ENCODE data around the gene UBXN7.
"Not testable (repeated sequence)": the region's sequence is repeated elsewhere in the genome, so short reads cannot be mapped to it uniquely, and the experiment has no call there.

The UBXN7 gene

DNA sequence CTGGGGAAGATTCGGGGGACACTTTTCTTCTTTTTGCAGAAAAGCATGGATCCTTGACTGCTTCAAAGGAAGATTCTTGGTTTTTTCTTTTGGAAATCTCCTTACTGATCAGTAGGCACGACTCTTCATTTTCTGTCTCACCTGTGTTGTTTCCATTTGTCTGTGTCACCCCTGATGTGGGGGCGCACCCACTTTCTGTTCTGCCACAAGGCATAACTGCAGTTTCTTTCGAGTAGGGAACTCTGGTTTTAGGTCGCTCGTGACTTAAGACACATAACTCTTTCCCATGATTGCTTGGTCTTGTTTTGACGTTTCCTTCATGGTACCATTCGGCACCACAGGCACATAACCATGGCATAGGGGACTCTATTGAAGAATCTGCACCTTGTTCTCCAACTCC is 40.1 kb upstream of the UBXN7 start:
- H3K27ac ChIP-seq (ENCODE audit: extremely low read depth, low read depth, low read length) = no peak overlapping the region
- no peak for TF ChIP-seq ZNF629 (tag by site-specific recombination; IDR thresholded peaks at IDR 0.05)
- no peak for TF ChIP-seq SALL2 (tag by site-specific recombination; IDR thresholded peaks at IDR 0.05; ENCODE audit: borderline replicate concordance)
- no peak for TF ChIP-seq ZNF514 (tag by site-specific recombination; IDR thresholded peaks at IDR 0.05)
- TF ChIP-seq ZNF596 (tag by site-specific recombination; IDR thresholded peaks at IDR 0.05) = no peak
- no peak for TF ChIP-seq ZNF548 (tag by site-specific recombination; IDR thresholded peaks at IDR 0.05)
- TF ChIP-seq, protein P1, sequence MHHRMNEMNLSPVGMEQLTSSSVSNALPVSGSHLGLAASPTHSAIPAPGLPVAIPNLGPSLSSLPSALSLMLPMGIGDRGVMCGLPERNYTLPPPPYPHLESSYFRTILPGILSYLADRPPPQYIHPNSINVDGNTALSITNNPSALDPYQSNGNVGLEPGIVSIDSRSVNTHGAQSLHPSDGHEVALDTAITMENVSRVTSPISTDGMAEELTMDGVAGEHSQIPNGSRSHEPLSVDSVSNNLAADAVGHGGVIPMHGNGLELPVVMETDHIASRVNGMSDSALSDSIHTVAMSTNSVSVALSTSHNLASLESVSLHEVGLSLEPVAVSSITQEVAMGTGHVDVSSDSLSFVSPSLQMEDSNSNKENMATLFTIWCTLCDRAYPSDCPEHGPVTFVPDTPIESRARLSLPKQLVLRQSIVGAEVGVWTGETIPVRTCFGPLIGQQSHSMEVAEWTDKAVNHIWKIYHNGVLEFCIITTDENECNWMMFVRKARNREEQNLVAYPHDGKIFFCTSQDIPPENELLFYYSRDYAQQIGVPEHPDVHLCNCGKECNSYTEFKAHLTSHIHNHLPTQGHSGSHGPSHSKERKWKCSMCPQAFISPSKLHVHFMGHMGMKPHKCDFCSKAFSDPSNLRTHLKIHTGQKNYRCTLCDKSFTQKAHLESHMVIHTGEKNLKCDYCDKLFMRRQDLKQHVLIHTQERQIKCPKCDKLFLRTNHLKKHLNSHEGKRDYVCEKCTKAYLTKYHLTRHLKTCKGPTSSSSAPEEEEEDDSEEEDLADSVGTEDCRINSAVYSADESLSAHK (tag by site-specific recombination; IDR thresholded peaks at IDR 0.05) = no peak
- TF ChIP-seq ZSCAN16 (tag by site-specific recombination; IDR thresholded peaks at IDR 0.05) = no peak
- TF ChIP-seq BCL11A (tag by site-specific recombination; IDR thresholded peaks at IDR 0.05; ENCODE audit: low read depth) = no peak
- no peak for TF ChIP-seq ZNF600 (tag by site-specific recombination; IDR thresholded peaks at IDR 0.05)
- TF ChIP-seq ZNF23 (tag by site-specific recombination; IDR thresholded peaks at IDR 0.05; ENCODE audit: borderline replicate concordance) = no peak
- TF ChIP-seq ZIC2 (tag by site-specific recombination; IDR thresholded peaks at IDR 0.05) = no peak
- no peak for TF ChIP-seq ZBTB7A (tag by site-specific recombination; IDR thresholded peaks at IDR 0.05; ENCODE audit: low read depth)
- TF ChIP-seq ZNF843 (tag by site-specific recombination; IDR thresholded peaks at IDR 0.05) = no peak
- POLR2A ChIA-PET = no interaction called here

DNA sequence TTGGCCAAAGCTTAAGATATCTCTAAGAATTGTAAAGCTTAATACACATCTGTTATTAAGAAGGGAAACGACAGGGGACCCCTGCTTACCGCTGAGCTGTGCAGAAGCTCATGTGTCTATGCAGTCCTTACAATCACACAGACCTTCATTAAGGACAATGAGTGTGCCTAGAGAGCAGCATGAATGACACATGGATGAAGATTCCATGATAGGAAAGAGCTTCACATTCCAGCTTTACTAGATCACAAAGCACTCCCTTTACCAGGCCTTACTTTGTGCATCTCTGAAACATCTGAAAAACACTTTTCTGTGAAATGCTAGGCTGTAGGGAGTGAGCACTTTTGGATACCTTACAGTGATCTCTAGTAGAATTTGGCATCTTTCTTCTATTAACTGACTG is 39.3 kb upstream of the UBXN7 start:
- Histone ChIP-seq H3K27ac (ENCODE audit: extremely low read depth, low read depth, low read length) (no peak overlapping the region), H3K4me1 (ENCODE audit: control insufficient read depth, insufficient read depth, low read length) (no peaks in the 10 kb centered on the region), H3K9me3 (ENCODE audit: control insufficient read depth, insufficient read depth, low read depth, low read length) (no peaks in the 10 kb centered on the region), H3K36me3 (ENCODE audit: control insufficient read depth in 2 of 2, insufficient read depth in 1 of 2, low read length in 2 of 2) (peaks cover 3 to 55% of the 10 kb centered on the region in 2 experiments; a peak in 2 of 3 replicates), H3K4me3 (ENCODE audit: low read depth, low read length) (no peak overlapping the region)
- TF ChIP-seq ZNF184 (tag by site-specific recombination; IDR thresholded peaks at IDR 0.05) (no peak), ZNF530 (tag by site-specific recombination; IDR thresholded peaks at IDR 0.05; ENCODE audit: low read depth) (no peak), ZNF416 (tag by site-specific recombination; IDR thresholded peaks at IDR 0.05) (no peak), ZNF24 (tag by site-specific recombination; IDR thresholded peaks at IDR 0.05) (no peak), ZNF302 (tag by site-specific recombination; IDR thresholded peaks at IDR 0.05; ENCODE audit: low read depth) (no peak), ZNF350 (tag by site-specific recombination; IDR thresholded peaks at IDR 0.05) (no peak), PRDM1 (tag by site-specific recombination; IDR thresholded peaks at IDR 0.05) (no peak), OVOL3 (tag by site-specific recombination; IDR thresholded peaks at IDR 0.05) (no peak), ZNF785 (tag by site-specific recombination; IDR thresholded peaks at IDR 0.05) (no peak), ZSCAN16 (tag by site-specific recombination; IDR thresholded peaks at IDR 0.05) (no peak)
- TF ChIP-seq, protein P2, sequence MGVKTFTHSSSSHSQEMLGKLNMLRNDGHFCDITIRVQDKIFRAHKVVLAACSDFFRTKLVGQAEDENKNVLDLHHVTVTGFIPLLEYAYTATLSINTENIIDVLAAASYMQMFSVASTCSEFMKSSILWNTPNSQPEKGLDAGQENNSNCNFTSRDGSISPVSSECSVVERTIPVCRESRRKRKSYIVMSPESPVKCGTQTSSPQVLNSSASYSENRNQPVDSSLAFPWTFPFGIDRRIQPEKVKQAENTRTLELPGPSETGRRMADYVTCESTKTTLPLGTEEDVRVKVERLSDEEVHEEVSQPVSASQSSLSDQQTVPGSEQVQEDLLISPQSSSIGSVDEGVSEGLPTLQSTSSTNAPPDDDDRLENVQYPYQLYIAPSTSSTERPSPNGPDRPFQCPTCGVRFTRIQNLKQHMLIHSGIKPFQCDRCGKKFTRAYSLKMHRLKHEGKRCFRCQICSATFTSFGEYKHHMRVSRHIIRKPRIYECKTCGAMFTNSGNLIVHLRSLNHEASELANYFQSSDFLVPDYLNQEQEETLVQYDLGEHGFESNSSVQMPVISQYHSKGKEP (tag by site-specific recombination; IDR thresholded peaks at IDR 0.05) = no peak
- TF ChIP-seq, protein P3, sequence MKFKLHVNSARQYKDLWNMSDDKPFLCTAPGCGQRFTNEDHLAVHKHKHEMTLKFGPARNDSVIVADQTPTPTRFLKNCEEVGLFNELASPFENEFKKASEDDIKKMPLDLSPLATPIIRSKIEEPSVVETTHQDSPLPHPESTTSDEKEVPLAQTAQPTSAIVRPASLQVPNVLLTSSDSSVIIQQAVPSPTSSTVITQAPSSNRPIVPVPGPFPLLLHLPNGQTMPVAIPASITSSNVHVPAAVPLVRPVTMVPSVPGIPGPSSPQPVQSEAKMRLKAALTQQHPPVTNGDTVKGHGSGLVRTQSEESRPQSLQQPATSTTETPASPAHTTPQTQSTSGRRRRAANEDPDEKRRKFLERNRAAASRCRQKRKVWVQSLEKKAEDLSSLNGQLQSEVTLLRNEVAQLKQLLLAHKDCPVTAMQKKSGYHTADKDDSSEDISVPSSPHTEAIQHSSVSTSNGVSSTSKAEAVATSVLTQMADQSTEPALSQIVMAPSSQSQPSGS (tag by site-specific recombination; IDR thresholded peaks at IDR 0.05; ENCODE audit: low read depth) = no peak
- TF ChIP-seq, protein P4, sequence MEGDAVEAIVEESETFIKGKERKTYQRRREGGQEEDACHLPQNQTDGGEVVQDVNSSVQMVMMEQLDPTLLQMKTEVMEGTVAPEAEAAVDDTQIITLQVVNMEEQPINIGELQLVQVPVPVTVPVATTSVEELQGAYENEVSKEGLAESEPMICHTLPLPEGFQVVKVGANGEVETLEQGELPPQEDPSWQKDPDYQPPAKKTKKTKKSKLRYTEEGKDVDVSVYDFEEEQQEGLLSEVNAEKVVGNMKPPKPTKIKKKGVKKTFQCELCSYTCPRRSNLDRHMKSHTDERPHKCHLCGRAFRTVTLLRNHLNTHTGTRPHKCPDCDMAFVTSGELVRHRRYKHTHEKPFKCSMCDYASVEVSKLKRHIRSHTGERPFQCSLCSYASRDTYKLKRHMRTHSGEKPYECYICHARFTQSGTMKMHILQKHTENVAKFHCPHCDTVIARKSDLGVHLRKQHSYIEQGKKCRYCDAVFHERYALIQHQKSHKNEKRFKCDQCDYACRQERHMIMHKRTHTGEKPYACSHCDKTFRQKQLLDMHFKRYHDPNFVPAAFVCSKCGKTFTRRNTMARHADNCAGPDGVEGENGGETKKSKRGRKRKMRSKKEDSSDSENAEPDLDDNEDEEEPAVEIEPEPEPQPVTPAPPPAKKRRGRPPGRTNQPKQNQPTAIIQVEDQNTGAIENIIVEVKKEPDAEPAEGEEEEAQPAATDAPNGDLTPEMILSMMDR (tag by site-specific recombination; IDR thresholded peaks at IDR 0.05) = no peak
- TF ChIP-seq, protein P5, sequence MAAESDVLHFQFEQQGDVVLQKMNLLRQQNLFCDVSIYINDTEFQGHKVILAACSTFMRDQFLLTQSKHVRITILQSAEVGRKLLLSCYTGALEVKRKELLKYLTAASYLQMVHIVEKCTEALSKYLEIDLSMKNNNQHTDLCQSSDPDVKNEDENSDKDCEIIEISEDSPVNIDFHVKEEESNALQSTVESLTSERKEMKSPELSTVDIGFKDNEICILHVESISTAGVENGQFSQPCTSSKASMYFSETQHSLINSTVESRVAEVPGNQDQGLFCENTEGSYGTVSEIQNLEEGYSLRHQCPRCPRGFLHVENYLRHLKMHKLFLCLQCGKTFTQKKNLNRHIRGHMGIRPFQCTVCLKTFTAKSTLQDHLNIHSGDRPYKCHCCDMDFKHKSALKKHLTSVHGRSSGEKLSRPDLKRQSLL (tag by site-specific recombination; IDR thresholded peaks at IDR 0.05) = no peak
- POLR2A ChIA-PET = no interaction called here
- CTCF ChIA-PET = no interaction called here

More for the DNA sequence above, 40.1 kb upstream of the UBXN7 start:
- Histone ChIP-seq H3K36me3 (ENCODE audit: control insufficient read depth in 2 of 2, insufficient read depth in 1 of 2, low read length in 2 of 2) (peaks cover 5 to 60% of the 10 kb centered on the region in 2 experiments), H3K9me3 (ENCODE audit: control insufficient read depth, insufficient read depth, low read depth, low read length) (no peaks in the 10 kb centered on the region), H3K4me1 (ENCODE audit: control insufficient read depth, insufficient read depth, low read length) (no peaks in the 10 kb centered on the region), H3K4me3 (ENCODE audit: low read depth, low read length) (no peak overlapping the region)
- CTCF ChIA-PET = no interaction called here

DNA sequence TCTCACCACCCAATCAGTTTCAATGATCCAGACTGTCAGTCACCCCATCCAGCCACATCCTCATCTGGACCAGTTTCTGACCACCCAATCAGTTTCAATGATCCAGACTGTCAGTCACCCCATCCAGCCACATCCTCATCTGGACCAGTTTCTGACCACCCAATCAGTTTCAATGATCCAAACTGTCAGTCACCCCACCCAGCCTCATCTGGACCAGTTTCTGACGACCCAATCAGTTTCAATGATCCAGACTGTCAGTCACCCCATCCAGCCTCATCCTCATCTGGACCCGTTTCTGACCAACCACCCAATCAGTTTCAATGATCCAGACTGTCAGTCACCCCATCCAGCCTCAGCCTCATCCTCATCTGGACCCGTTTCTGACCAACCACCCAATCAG is 38.0 kb upstream of the UBXN7 start:
- H3K4me1 ChIP-seq (ENCODE audit: control insufficient read depth, insufficient read depth, low read length); H3K27ac ChIP-seq (ENCODE audit: extremely low read depth, low read depth, low read length); CTCF ChIA-PET; H3K4me3 ChIP-seq (ENCODE audit: low read depth, low read length); POLR2A ChIA-PET; H3K9me3 ChIP-seq (ENCODE audit: control insufficient read depth, insufficient read depth, low read depth, low read length): not testable (repeated sequence)
- H3K36me3 ChIP-seq (ENCODE audit: control insufficient read depth in 2 of 2, insufficient read depth in 1 of 2, low read length in 2 of 2) = peaks cover 3 to 51% of the 10 kb centered on the region in 2 experiments; a peak in 2 of 3 replicates

Measured in HEK293 (cell line).